Stimulated activated naive CD4-positive, alpha-beta T cell (primary cell): Measurements from ENCODE around the gene ANKRD37.

Experiments used
- DNase-seq, 6 experiments: peaks; one replicate each; lab custom pipeline; 2025; lab: John Stamatoyannopoulos, UW

ANKRD37 gene

DNA sequence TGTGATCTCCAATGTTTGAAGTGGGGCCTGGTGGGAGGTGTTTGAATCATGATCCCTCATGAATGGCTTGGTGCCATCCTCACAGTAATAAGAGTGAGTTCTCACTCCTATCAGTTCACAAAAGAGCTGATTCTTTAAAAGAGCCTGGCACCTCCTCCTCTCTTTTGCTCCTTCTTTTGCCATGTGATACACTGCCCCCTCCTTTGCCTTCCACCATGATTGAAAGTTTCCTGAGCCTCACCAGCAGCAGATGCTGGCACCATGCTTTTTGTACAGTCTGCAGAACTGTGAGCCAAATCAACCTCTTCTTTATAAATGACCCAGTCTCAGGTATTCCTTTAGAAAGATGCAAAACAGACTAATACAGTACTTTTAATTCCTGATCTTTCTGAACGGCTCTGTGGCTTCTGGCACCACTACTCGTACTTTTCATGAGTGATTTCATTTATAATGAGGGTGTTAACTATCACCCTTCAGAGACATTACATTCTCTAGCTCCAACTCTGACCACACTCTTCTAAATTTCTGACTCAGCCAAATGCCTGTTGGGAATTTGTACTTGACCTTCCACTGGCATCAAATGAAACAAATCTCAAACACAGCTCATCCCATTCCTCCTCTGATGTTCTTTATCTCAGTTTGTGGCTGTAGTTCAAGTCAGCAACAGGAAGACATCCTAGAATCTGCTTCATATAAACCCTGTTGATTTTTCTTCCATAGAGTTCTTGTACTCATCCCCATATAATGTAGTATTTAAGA, 24.9 kb downstream of the ANKRD37 start:
- no peak for DNase-seq

DNA sequence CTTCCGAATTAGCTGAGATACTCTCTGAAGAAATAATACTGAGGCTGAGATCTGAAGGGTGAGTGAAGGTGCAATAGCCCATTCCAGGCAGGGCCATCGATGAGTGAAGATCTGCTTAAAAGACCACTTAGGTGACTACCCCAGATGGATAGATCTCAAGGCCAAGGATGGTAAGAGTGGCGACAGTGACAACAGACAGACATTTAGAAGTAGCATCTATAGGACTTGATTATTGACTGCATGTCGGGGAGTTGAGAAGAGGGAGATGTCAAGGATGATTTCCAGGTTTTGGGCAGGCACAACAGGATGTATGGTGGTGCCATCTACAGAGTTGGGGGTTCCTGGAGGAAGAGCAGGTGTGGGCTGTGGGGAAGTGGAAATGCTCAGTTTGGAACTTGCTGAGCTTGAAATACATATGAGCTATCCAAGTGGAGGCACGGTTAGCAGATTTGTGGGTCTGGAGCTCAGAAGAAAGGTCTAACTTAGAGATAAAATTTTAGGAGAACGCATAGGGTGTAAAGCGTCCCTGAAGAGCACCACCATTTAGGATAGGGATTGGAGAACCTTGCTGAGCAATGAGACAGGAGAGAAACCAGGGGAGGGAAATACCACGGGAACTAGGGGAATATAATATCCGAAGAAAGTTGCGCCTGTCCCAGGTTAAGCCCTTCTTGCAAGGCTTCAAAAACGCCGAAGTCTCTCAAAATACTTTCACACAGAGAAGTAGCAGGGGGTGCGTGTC, 28.4 kb downstream of the ANKRD37 start:
- DNase-seq, result peak in 1 of 6 experiments; percentile 42

DNA sequence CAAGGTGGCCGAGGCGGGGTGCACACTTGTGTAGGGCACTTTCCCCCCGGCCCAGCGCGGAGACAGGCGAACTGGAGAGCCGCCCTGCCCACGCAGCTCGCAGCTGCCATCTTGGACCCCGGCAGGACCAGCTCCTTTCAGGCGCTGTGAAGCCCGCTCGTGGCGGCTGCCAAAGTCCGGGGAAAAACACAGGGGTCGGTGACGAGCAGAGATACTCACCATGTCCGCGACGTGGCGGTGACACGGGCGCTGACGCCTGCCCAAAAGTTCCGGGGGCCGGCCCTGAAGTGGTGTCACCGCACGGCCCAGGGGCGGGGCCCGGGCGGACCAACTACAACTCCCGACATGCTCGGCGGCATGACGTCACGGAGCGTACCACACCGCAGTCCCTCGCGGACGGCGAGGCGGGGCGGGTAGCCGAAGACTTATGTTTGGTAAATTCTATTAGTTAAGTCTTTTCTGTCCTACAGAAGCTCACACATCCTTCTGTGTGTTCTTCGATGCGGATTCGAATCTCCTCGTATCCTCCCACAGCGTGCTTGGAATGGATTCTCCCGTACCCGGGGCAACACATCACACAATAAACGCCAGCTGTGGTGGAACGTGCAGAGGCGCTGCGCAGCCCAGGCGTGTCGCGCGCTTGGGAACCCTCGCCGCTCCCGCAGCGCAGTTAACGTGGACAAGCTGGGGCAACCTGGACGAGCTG, 29.2 kb downstream of the ANKRD37 start, which contains the start of gene UFSP2:
Gene UFSP2, minus strand, starts transcription at position 318 of the 706 bp plus-strand sequence. Its CDS starts 96 bp downstream, at position 222.
- peak; percentile 87 to 96 (median 92) for DNase-seq

DNA sequence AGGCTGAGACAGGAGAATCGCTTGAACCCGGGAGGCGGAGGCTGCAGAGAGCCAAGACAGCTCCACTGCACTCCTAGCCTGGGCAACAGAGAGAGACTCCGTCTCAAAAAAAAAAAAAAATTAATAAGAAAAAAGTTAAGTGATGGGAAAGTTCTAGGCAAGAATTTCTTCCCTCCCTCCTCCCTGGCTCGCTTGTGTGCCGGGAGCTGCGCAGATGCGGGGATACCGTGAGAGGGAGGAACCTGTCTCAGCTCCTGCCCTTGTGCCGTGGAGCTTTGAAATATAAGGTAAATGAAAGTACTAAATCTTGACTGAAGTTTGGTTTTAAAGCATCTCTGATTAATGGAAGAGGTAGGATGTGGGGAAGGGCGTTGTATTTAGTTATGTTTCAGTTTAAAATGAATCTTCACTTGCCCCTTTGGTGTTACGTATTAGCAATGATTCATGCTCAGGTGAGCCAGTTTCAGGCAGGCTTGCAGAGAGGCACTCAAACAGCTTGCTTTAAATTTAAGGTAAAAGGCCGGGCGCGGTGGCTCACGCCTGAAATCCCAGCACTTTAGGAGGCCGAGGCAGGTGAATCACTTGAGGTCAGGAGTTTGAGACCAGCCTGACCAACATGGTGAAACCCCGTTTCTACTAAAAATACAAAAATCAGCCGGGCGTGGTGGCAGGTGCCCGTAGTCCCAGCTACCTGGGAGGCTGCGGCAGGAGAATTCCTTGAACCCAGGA, 30.5 kb downstream of the ANKRD37 start:
- DNase-seq, result peak in 1 of 6 experiments; percentile 2

DNA sequence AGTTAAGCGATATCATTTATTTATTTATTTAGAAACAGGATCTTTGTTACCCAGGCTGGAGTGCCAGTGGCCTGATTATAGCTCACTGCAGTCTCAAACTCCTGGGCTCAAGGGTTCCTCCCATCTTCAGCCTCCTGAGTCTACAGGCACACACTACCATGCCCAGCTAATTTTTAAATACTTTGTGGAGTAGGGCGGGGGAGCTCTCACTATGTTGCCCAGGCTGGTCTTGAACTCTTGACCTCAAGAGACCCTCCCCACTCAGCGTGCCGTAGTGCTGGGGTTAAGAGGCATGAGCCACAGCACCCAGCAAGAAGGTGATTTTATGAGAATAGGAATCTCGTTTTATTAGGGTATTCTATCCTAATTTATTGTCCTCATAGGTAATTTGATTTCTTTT, 33.0 kb downstream of the ANKRD37 start:
- DNase-seq, result no peak

DNA sequence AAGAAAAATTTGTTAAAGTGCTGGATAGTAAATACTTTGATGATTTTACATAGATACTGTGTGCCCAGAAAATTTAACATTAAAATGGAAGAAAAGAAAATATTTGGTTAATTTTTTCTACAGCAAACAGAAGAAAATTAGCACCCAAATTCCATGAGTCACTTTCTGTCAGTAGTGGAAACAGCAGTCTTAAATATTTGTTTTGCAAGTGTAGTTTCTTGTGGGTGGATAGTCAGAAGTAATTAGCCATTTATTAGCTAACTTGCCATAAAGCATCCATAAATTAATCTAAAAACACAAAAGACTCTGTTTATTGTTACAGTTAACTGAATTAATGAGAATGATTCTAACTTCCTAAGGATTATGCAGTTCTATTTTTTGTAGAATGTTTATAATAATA, 38.8 kb downstream of the ANKRD37 start:
- DNase-seq, result no peak

DNA sequence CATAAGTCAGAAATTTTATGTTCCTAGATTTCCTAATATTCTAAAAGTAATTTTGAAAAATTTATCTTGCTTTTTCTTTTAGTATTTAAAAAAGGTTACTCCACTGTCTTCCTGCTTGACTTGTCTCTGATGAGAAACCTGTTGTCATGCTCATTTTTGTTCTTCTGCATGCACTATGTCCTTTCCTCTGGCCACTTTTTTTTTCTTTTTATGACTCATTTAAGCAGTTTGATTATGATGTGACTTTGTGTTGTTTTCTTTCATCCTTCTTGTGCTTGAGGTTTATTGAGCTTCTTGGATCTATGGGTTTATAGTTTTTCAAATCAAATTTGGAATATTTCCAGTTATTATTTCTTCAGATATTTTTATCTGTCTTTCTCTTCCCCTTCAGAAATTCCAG, 41.2 kb downstream of the ANKRD37 start:
- DNase-seq, result no peak

DNA sequence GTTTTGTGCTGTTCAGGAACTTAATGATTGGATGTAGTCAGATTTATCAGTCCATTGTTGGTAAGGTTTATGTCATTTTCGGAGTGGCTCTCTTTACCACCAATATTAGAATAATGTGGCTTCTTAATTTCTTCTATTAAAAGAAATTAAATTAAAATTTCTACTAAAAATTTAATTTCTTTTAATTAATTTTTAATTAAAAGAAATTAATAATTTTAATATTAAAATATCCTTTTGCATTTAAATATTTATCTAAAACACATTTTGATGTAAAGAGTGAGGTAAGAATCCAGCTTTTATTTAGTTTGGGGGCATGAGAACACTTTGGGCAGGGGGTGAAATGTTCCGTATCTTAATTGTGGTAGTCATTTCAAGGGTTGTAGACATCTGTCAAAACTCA, 44.8 kb downstream of the ANKRD37 start:
- DNase-seq, result no peak

DNA sequence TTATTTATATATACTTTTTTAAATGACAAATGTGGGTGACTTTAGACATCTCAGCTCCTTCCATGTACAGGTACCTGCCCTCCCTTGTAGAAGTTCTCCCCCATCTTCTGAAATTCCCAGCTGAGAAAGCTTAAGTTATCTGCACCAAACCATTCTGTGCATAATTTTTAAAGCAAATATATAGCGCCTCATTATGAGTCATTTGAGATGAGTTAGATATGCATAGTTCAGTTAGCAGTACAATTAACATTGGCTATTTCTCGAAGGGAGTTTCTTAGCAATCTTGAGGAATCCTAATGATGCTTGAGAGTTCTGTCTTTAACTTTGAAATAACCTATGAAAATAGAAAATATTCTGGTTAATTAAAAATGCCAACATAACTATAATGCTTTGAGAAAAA, 48.6 kb downstream of the ANKRD37 start:
- no peak for DNase-seq
